ENCODE measurements around the gene STOML1. TPM values are rescaled to one million over a fixed set of nuclear protein-coding genes. Genes with fewer than 3 reads are reported as not detected.

The STOML1 gene
- total RNA-seq, 1 experiment from 2014 or later, result 6.9 TPM

DNA sequence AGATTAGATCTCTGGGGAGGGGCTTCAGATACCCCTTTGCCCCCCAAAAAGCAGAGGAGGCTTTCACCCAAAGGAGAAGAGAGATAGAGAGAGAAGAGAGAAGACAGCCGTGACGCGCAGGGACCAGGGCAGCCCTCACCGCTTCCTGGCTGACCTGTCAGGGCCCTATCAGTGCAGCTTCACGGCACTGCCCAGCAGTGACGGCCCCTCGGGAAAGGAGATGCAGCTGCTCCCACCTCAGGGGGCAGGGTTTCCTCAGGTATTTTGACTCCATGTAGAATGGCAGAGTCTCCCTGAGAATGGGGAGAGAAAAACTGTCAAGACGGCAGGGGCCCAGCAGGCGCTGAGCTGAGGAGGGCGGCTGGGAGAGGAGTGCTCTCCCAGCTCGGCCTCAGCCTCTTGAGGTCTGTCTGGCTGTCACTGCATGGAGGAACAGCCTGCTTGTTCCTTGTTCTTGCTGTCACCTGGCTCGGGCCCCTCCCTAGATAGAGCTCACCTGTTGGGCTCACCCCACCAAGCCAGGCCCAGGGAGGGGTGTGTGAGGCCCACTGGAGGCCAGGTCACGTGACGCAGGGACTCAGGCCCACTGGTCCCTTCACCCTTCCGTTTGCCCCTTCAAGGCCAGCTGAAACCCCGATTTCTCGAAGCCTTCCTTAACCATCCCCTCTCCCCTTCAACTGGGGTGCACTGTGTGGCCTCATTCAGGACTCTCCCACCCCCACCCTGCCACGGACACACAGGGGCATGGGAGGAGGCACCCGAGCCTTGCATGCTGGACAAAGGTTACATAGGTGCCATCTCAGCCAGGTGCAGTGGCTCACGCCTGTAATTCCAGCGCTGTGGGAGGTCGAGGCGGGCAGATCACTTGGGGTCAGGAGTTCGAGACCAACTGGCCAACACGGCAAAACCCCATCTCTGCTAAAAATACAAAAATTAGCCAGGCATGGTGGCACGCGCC is 37.6 kb downstream of the STOML1 start:
- no peaks in the 10 kb centered on the region for H3K36me3 ChIP-seq (ENCODE audit: control insufficient read depth, insufficient read depth, low read length)
- no peak overlapping the region for H3K4me3 ChIP-seq (ENCODE audit: low read depth in 2 of 2, low read length in 2 of 2)
- CTCF ChIA-PET, result no interaction called here
- TF ChIP-seq, protein P1, sequence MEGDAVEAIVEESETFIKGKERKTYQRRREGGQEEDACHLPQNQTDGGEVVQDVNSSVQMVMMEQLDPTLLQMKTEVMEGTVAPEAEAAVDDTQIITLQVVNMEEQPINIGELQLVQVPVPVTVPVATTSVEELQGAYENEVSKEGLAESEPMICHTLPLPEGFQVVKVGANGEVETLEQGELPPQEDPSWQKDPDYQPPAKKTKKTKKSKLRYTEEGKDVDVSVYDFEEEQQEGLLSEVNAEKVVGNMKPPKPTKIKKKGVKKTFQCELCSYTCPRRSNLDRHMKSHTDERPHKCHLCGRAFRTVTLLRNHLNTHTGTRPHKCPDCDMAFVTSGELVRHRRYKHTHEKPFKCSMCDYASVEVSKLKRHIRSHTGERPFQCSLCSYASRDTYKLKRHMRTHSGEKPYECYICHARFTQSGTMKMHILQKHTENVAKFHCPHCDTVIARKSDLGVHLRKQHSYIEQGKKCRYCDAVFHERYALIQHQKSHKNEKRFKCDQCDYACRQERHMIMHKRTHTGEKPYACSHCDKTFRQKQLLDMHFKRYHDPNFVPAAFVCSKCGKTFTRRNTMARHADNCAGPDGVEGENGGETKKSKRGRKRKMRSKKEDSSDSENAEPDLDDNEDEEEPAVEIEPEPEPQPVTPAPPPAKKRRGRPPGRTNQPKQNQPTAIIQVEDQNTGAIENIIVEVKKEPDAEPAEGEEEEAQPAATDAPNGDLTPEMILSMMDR (IDR thresholded peaks at IDR 0.05), result no peak
- TF ChIP-seq SIN3A (IDR thresholded peaks at IDR 0.05; ENCODE audit: borderline replicate concordance, insufficient read depth, low read depth, low read length) (no peak), TCF7L2 (IDR thresholded peaks at IDR 0.05; ENCODE audit: low read depth, low read length) (no peak), POLR2AphosphoS5 (IDR thresholded peaks at IDR 0.05; ENCODE audit: low read depth, low read length) (no peak)
- TF ChIP-seq, protein P2, sequence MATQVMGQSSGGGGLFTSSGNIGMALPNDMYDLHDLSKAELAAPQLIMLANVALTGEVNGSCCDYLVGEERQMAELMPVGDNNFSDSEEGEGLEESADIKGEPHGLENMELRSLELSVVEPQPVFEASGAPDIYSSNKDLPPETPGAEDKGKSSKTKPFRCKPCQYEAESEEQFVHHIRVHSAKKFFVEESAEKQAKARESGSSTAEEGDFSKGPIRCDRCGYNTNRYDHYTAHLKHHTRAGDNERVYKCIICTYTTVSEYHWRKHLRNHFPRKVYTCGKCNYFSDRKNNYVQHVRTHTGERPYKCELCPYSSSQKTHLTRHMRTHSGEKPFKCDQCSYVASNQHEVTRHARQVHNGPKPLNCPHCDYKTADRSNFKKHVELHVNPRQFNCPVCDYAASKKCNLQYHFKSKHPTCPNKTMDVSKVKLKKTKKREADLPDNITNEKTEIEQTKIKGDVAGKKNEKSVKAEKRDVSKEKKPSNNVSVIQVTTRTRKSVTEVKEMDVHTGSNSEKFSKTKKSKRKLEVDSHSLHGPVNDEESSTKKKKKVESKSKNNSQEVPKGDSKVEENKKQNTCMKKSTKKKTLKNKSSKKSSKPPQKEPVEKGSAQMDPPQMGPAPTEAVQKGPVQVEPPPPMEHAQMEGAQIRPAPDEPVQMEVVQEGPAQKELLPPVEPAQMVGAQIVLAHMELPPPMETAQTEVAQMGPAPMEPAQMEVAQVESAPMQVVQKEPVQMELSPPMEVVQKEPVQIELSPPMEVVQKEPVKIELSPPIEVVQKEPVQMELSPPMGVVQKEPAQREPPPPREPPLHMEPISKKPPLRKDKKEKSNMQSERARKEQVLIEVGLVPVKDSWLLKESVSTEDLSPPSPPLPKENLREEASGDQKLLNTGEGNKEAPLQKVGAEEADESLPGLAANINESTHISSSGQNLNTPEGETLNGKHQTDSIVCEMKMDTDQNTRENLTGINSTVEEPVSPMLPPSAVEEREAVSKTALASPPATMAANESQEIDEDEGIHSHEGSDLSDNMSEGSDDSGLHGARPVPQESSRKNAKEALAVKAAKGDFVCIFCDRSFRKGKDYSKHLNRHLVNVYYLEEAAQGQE (IDR thresholded peaks at IDR 0.05; ENCODE audit: insufficient read depth in 1 of 2, low read depth in 2 of 2, low read length in 1 of 2), result no peak
- no peak for ATAC-seq
- H3K4me1 ChIP-seq (ENCODE audit: control insufficient read depth, insufficient read depth, low read length), result peaks cover 6% of the 10 kb centered on the region; the same call in 1 of the 2 replicates
- no peak overlapping the region for H3K27ac ChIP-seq (ENCODE audit: low read length)
- POLR2A ChIA-PET, result no interaction called here
- intact Hi-C loops (cut with micrococcal nuclease; ENCODE audit: unreplicated experiment) (no loop called here), in situ Hi-C loops (cut with HindIII; ENCODE audit: low pct_unique_long_range_greater_than_20kb, low sequenced_read_pairs) (no loop called here)
- no peak for DNase-seq (ENCODE audit: low read depth, low spot score)
- BruUV-seq (replicated peaks), result no TSS peak
- no peaks in the 10 kb centered on the region for H3K27me3 ChIP-seq (ENCODE audit: control insufficient read depth, insufficient read depth, low read length)
- H3K9me3 ChIP-seq (ENCODE audit: control insufficient read depth, insufficient read depth, low read depth, low read length), result no peaks in the 10 kb centered on the region

DNA sequence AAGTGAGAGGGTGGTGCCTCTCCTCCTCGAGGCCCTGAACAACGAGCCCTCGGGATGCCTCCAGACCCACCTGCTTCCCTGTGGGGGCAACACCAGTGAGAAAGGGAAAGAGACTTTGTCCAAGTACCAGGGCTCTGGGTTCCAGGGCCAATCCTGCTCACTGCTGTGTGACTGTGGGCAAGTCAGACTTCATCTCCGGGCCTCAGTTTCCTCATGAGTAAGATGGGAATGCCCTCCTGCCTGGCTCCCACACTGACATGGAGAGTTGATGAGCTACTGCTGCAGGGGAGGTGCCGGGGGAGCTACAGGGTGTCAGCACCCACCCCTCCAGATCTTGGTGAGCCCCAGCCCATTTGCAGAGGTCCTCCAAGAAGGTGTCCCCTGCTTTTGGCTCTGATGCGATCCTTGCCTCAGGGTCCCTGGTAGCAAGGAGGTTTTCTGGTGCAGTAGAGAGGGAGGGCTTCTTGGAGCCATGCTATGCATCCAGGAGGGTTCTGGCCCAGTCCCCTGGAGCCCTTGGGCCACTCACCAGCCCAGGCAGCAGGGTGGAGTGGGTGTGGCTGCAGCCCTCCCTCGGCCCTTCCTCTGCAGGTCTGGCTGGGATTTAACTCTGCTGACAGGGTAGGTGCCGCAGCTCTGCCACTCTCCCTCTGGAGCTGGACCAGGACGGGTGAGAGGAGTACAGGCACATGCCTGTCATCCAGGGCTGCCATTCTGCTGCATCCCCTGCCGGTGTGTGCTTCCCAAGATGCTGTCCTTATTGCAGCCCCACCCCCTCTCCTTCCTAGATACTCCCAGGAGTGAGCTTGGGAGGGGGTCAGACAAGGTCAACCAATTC is 39.0 kb downstream of the STOML1 start:
- intact Hi-C loops (cut with micrococcal nuclease; ENCODE audit: unreplicated experiment) (no loop called here), in situ Hi-C loops (cut with HindIII; ENCODE audit: low pct_unique_long_range_greater_than_20kb, low sequenced_read_pairs) (no loop called here)
- POLR2A ChIA-PET, result no interaction called here
- H3K27me3 ChIP-seq (ENCODE audit: control insufficient read depth, insufficient read depth, low read length), result no peaks in the 10 kb centered on the region
- ATAC-seq (no peak), DNase-seq (ENCODE audit: low read depth, low spot score) (no peak)
- CTCF ChIA-PET, result interaction anchor here (0.6 kb wide), 1 partner anchor 87 kb away, joined by 3 read pairs; no protein-coding TSS in a partner anchor
- TF ChIP-seq, protein P2 (IDR thresholded peaks at IDR 0.05; ENCODE audit: insufficient read depth in 1 of 2, low read depth in 2 of 2, low read length in 1 of 2), result no peak
- no peak for TF ChIP-seq TCF7L2 (IDR thresholded peaks at IDR 0.05; ENCODE audit: low read depth, low read length)
- no TSS peak for BruUV-seq (replicated peaks)
- no peaks in the 10 kb centered on the region for H3K36me3 ChIP-seq (ENCODE audit: control insufficient read depth, insufficient read depth, low read length)
- no peaks in the 10 kb centered on the region for H3K9me3 ChIP-seq (ENCODE audit: control insufficient read depth, insufficient read depth, low read depth, low read length)
- H3K27ac ChIP-seq (ENCODE audit: low read length), result no peak overlapping the region
- H3K4me1 ChIP-seq (ENCODE audit: control insufficient read depth, insufficient read depth, low read length), result peaks cover 6% of the 10 kb centered on the region; the same call in 1 of the 2 replicates
- no peak overlapping the region for H3K4me3 ChIP-seq (ENCODE audit: low read depth in 2 of 2, low read length in 2 of 2)

All from Panc1 (cell line).